SK-N-SH (cell line): ENCODE results near the gene WHRN. TPM values are rescaled to one million over a fixed set of nuclear protein-coding genes. Genes with fewer than 3 reads are reported as not detected.
A peak's percentile ranks its signal among the peaks of the same experiment; 100 is the strongest.

Source experiments
- CTCF ChIA-PET: fragments of 300-600, 350-600 bp; formaldehyde crosslinking; extraction: SDS; loops from one replicate; lab custom pipeline; 2021; lab: Yijun Ruan, JAX
- POLR2A ChIA-PET: fragments of 350-600 bp; sonication (Branson Sonifier 250); formaldehyde crosslinking; extraction: SDS; loops from one replicate; lab custom pipeline; 2020; ENCODE audit warnings: antibody characterized with exemption, inconsistent platforms; lab: Yijun Ruan, JAX
- DNase-seq: peaks from one replicate; pipeline ENCODE4 v3.0.0; 2012
- H2AFZ ChIP-seq: fragments of 200-600 bp; sonication (generic); 2 replicates; pipeline ENCODE4 v1.8.1; 2016; ENCODE audit warnings: antibody characterized with exemption, mild to moderate bottlenecking, low read depth
- H3F3A ChIP-seq: fragments of 200-600 bp; sonication (generic); replicated peaks from 2 replicates; pipeline ENCODE3; 2016; ENCODE audit warnings: antibody characterized with exemption, mild to moderate bottlenecking; ENCODE audit not compliant: insufficient read depth
- H3K27ac ChIP-seq, 2 experiments: fragments of 200-500 bp in 1 of 2; fragments of 200-600 bp in 1 of 2; sonication (Bioruptor generic) in 1 of 2; sonication (generic), shearing (Covaris generic) in 1 of 2; 2 replicates each; pipeline versions ENCODE4 v1.5.1 to v1.6.1; 2014 to 2016; ENCODE audit warnings: low read depth in 2 of 2, inconsistent platforms in 1 of 2, low read length in 1 of 2, mild to moderate bottlenecking in 1 of 2, mixed read lengths in 1 of 2
- H3K27me3 ChIP-seq: fragments of 200-600 bp; sonication (generic), shearing (Covaris generic); 2 replicates; pipeline ENCODE4 v1.6.1; 2016; ENCODE audit warnings: mixed run types; ENCODE audit not compliant: insufficient read depth
- H3K36me3 ChIP-seq, 2 experiments: fragments of 200-500 bp in 1 of 2; fragments of 200-600 bp in 1 of 2; sonication (Bioruptor generic) in 1 of 2; sonication (generic) in 1 of 2; replicated peaks in 1 of 2; 2 replicates each; pipeline versions ENCODE3 to v1.5.1; 2014 to 2016; ENCODE audit warnings: low read length in 1 of 2, mild to moderate bottlenecking in 1 of 2; ENCODE audit not compliant: insufficient read depth in 2 of 2, control insufficient read depth in 1 of 2
- H3K4me1 ChIP-seq, 2 experiments: fragments of 200-500 bp in 1 of 2; fragments of 200-600 bp in 1 of 2; sonication (Bioruptor generic) in 1 of 2; sonication (generic), shearing (Covaris generic) in 1 of 2; 2 replicates each; pipeline versions ENCODE4 v1.5.1 to v1.6.1; 2014 to 2016; ENCODE audit warnings: low read depth in 1 of 2, low read length in 1 of 2, mixed run types in 1 of 2; ENCODE audit not compliant: insufficient read depth in 2 of 2, control insufficient read depth in 1 of 2
- H3K4me2 ChIP-seq: fragments of 200-600 bp; sonication (generic), shearing (Covaris generic); 2 replicates; pipeline ENCODE4 v1.6.1; 2017; ENCODE audit warnings: mixed run types
- H3K4me3 ChIP-seq, 2 experiments: fragments of 200-500 bp in 1 of 2; fragments of 200-600 bp in 1 of 2; sonication (Bioruptor generic) in 1 of 2; sonication (generic), shearing (Covaris generic) in 1 of 2; 2 replicates each; pipeline versions ENCODE4 v1.5.1 to v1.8.1; 2014 to 2016; ENCODE audit warnings: low read depth in 2 of 2, inconsistent platforms in 1 of 2, low read length in 1 of 2, mild to moderate bottlenecking in 1 of 2, mixed read lengths in 1 of 2, moderate library complexity in 1 of 2
- H3K79me2 ChIP-seq: fragments of 200-600 bp; sonication (generic); 2 replicates; pipeline ENCODE4 v1.8.1; 2017; ENCODE audit warnings: mild to moderate bottlenecking; ENCODE audit not compliant: insufficient read depth
- H3K9ac ChIP-seq: fragments of 200-600 bp; sonication (generic); 2 replicates; pipeline ENCODE4 v1.6.1; 2017; ENCODE audit warnings: mixed run types
- H3K9me2 ChIP-seq: fragments of 200-600 bp; sonication (generic); 2 replicates; pipeline ENCODE4 v1.6.1; 2017; ENCODE audit warnings: mixed run types
- H3K9me3 ChIP-seq: fragments of 200-600 bp; sonication (generic); 2 replicates; pipeline ENCODE4 v1.6.1; 2017; ENCODE audit warnings: mixed run types, mild to moderate bottlenecking, moderate library complexity
- H4K20me1 ChIP-seq: fragments of 200-600 bp; sonication (generic); 2 replicates; pipeline ENCODE4 v1.6.1; 2017; ENCODE audit warnings: mild to moderate bottlenecking, mixed run types; ENCODE audit not compliant: insufficient read depth
- CHD2 ChIP-seq: fragments of 150-350 bp; IDR thresholded peaks from 2 replicates; pipeline ENCODE4 v1.6.1; 2018; ENCODE audit warnings: low read length; ENCODE audit not compliant: partially characterized antibody
- CTCF ChIP-seq: fragments of 200-600 bp; sonication (generic); IDR thresholded peaks from 2 replicates; pipeline ENCODE4 v1.6.1; 2017; ENCODE audit warnings: antibody characterized with exemption, mild to moderate bottlenecking, moderate library complexity
- FOSL2 ChIP-seq: IDR thresholded peaks from 2 replicates; pipeline ENCODE4 v1.4.0; 2012; ENCODE audit warnings: low read depth, mild to moderate bottlenecking, moderate library complexity, borderline replicate concordance
- FOXJ3 ChIP-seq: sonication (generic); formaldehyde crosslinking; IDR thresholded peaks from 2 replicates; pipeline ENCODE4 v1.5.1; 2020; ENCODE audit warnings: mild to moderate bottlenecking, missing genetic modification reagents
- GABPA ChIP-seq: IDR thresholded peaks from 2 replicates; pipeline ENCODE4 v1.4.0; 2012; ENCODE audit warnings: low read depth, mild to moderate bottlenecking
- IRF3 ChIP-seq: fragments of 150-350 bp; IDR thresholded peaks from 2 replicates; pipeline ENCODE4 v1.6.1; 2016; ENCODE audit warnings: mild to moderate bottlenecking, low read depth, low read length
- JUND ChIP-seq: IDR thresholded peaks from 2 replicates; pipeline ENCODE4 v1.4.0; 2012
- MXI1 ChIP-seq: IDR thresholded peaks from 2 replicates; pipeline ENCODE4 v1.6.1; 2012; ENCODE audit warnings: mild to moderate bottlenecking, low read depth, low read length, improper control_type of control experiment
- POLR2AphosphoS5 ChIP-seq: IDR thresholded peaks from 2 replicates; pipeline ENCODE4 v1.6.1; 2012; ENCODE audit warnings: low read depth, low read length
- RAD21 ChIP-seq: IDR thresholded peaks from 2 replicates; pipeline ENCODE4 v1.6.1; 2012; ENCODE audit warnings: mild to moderate bottlenecking, low read length
- REST ChIP-seq: IDR thresholded peaks from 2 replicates; pipeline ENCODE4 v1.6.1; 2012; ENCODE audit warnings: mild to moderate bottlenecking, low read depth, low read length, moderate library complexity
- RXRA ChIP-seq: IDR thresholded peaks from 2 replicates; pipeline ENCODE4 v1.4.0; 2012; ENCODE audit warnings: low read depth, mild to moderate bottlenecking, borderline replicate concordance
- SIN3A ChIP-seq: IDR thresholded peaks from 2 replicates; pipeline ENCODE4 v1.6.1; 2012; ENCODE audit warnings: low read depth, mild to moderate bottlenecking, low read length, moderate library complexity, borderline replicate concordance
- USF2 ChIP-seq: fragments of 150-350 bp; IDR thresholded peaks from 2 replicates; pipeline ENCODE4 v1.6.1; 2017; ENCODE audit warnings: antibody characterized with exemption, low read length, low read depth, borderline replicate concordance
- ZBTB33 ChIP-seq: IDR thresholded peaks from 2 replicates; pipeline ENCODE4 v1.4.0; 2012; ENCODE audit warnings: low read depth, borderline replicate concordance
- WGBS: methylation state at CpG from one replicate; pipeline ENCODE4 v1.1.6; 2017; ENCODE audit warnings: low lambda C conversion rate; 5-methylcytosine and 5-hydroxymethylcytosine counted together
- polyA plus RNA-seq, 3 experiments: library from polyadenylated mRNA; depleted of rRNA; stranded (reverse); fragments of >200 nt; gene quantifications; 2 replicates each; pipeline ENCODE4 v1.2.3, GENCODE V29; 2012

The WHRN gene
- 2.7 and 4.6 TPM in 2 replicates for polyA plus RNA-seq (2012; rRNA removed)
- polyA plus RNA-seq (2012; cell fraction: cytosol; rRNA removed) = 1.2 and 2.0 TPM in 2 replicates
- 23.9 and 28.5 TPM in 2 replicates for polyA plus RNA-seq (2012; cell fraction: nucleus; rRNA removed)

- ChIA-PET CTCF (interaction anchor here (1.0 to 2.4 kb wide), 6 partner anchors 12 to 156 kb away, joined by 3 to 9 read pairs (median 5); no protein-coding TSS in a partner anchor), POLR2A (no interaction called here)
- peak within 1 kb of the TSS; percentile 63 to 71 for H3K4me3 ChIP-seq
- no peaks in the 10 kb centered on the region for H3K79me2 ChIP-seq
- H3K9ac ChIP-seq = peak within 1 kb of the TSS; percentile 73
- 3% methylated on average over 34 of the region's 75 CpGs for WGBS
- peak; percentile 95 for DNase-seq
- TF ChIP-seq CHD2 (no peak), GABPA (peak; percentile 51), MXI1 (0 out of 2 replicates have a peak, but pooled peaks have one; percentile 42), CTCF (no peak), USF2 (no peak), RXRA (no peak), POLR2AphosphoS5 (no peak)
- peaks cover 48% of the 10 kb centered on the region for H3K27me3 ChIP-seq
- no peaks in the 10 kb centered on the region for H3K9me2 ChIP-seq
- H3K36me3 ChIP-seq = no peaks in the 10 kb centered on the region
- no peaks in the 10 kb centered on the region for H3K9me3 ChIP-seq
- H3K4me2 ChIP-seq = peak within 1 kb of the TSS; percentile 87
- H2AFZ ChIP-seq = peak within 1 kb of the TSS; percentile 84
- peaks cover 4% of the 10 kb centered on the region for H3F3A ChIP-seq
- H3K4me1 ChIP-seq = peaks cover 0 to 7% of the 10 kb centered on the region in 2 experiments; a peak in 1 of 4 replicates
- no peaks in the 10 kb centered on the region; the same call in 1 of the 2 replicates for H4K20me1 ChIP-seq
- H3K27ac ChIP-seq = peak within 1 kb of the TSS in 1 of 2 experiments; percentile 44; a peak in 1 of 4 replicates
Observed at GRCh38 chr9:114505187-114506081, at the start of gene WHRN. TSS of gene WHRN (minus strand) at chr9:114505473. CDS start at chr9:114504801, 672 bp downstream.

- Histone ChIP-seq H3K79me2 (no peaks in the 10 kb centered on the region), H3F3A (peaks cover 12% of the 10 kb centered on the region), H3K27ac (peak overlapping the region in 1 of 2 experiments; percentile 86; a peak in 2 of 4 replicates), H3K9me3 (no peaks in the 10 kb centered on the region), H3K27me3 (no peaks in the 10 kb centered on the region), H3K4me3 (no peak overlapping the region), H3K4me1 (peaks cover 0 to 11% of the 10 kb centered on the region in 2 experiments; a peak in 2 of 4 replicates), H3K9me2 (no peaks in the 10 kb centered on the region), H3K36me3 (no peaks in the 10 kb centered on the region), H4K20me1 (no peaks in the 10 kb centered on the region), H3K4me2 (no peak overlapping the region), H3K9ac (no peak overlapping the region), H2AFZ (peak overlapping the region; percentile 19; the same call in 1 of the 2 replicates)
- CTCF ChIA-PET = no interaction called here
- POLR2A ChIA-PET = no interaction called here
- WGBS = 64% methylated on average over 3 of the region's 3 CpGs
- no peak for DNase-seq
- no peak for TF ChIP-seq ZBTB33
- TF ChIP-seq FOSL2 = no peak
- TF ChIP-seq JUND = no peak
- TF ChIP-seq IRF3 = no peak
- TF ChIP-seq FOXJ3 (CRISPR knock-in tag) = no peak
- TF ChIP-seq RAD21 = no peak
- TF ChIP-seq REST = no peak
- no peak for TF ChIP-seq SIN3A
Observed at GRCh38 chr9:114553202-114553601, 47.9 kb upstream of the WHRN start.
